GM18519 (cell line): ENCODE results near the gene SCAF1.
A peak's percentile ranks its signal among the peaks of the same experiment; 100 is the strongest.

Experiments
- ATAC-seq: cut with Tn5 transposase; IDR thresholded peaks from one replicate; pipeline ENCODE4 v1.9.1; 2021; ENCODE audit warnings: mild to moderate bottlenecking, moderate library complexity; ENCODE audit not compliant: unreplicated experiment, low FRiP score

Gene SCAF1

GRCh38 chr19:49641688-49642491, at the start of gene SCAF1:
Gene SCAF1 (plus strand): TSS chr19:49642209. CDS start chr19:49645027, 2,818 bp downstream.
- peak; percentile 47 for ATAC-seq

- no peak for ATAC-seq
These were observed 49.4 kb upstream of the SCAF1 start for GRCh38 chr19:49592486-49593232.

- ATAC-seq: peak; percentile 46
These were observed 48.5 kb upstream of the SCAF1 start for GRCh38 chr19:49593233-49594113.

GRCh38 chr19:49594157-49594992, 47.6 kb upstream of the SCAF1 start:
- no peak for ATAC-seq

GRCh38 chr19:49594993-49595818, 46.8 kb upstream of the SCAF1 start:
- no peak for ATAC-seq

- ATAC-seq: no peak
These were observed 46.1 kb upstream of the SCAF1 start for GRCh38 chr19:49595819-49596404.

- no peak for ATAC-seq
These were observed 45.6 kb upstream of the SCAF1 start for GRCh38 chr19:49596407-49596806.

GRCh38 chr19:49596954-49597702, 44.9 kb upstream of the SCAF1 start:
- ATAC-seq: no peak

GRCh38 chr19:49597703-49597974, 44.4 kb upstream of the SCAF1 start:
- no peak for ATAC-seq

- ATAC-seq: no peak
These were observed 42.4 kb upstream of the SCAF1 start for GRCh38 chr19:49599378-49600295.

- no peak for ATAC-seq
These were observed 40.4 kb upstream of the SCAF1 start for GRCh38 chr19:49601482-49602038.

GRCh38 chr19:49602806-49603205, 39.2 kb upstream of the SCAF1 start:
- ATAC-seq: no peak

GRCh38 chr19:49605605-49606004, 36.4 kb upstream of the SCAF1 start:
- ATAC-seq: no peak

- no peak for ATAC-seq
These were observed 32.4 kb upstream of the SCAF1 start for GRCh38 chr19:49609499-49610092.

GRCh38 chr19:49613374-49613773, 28.6 kb upstream of the SCAF1 start:
- ATAC-seq: no peak

- ATAC-seq: no peak
These were observed 27.7 kb upstream of the SCAF1 start for GRCh38 chr19:49614096-49614833.
